ENCODE measurements around the gene IRAK3.

DNA sequence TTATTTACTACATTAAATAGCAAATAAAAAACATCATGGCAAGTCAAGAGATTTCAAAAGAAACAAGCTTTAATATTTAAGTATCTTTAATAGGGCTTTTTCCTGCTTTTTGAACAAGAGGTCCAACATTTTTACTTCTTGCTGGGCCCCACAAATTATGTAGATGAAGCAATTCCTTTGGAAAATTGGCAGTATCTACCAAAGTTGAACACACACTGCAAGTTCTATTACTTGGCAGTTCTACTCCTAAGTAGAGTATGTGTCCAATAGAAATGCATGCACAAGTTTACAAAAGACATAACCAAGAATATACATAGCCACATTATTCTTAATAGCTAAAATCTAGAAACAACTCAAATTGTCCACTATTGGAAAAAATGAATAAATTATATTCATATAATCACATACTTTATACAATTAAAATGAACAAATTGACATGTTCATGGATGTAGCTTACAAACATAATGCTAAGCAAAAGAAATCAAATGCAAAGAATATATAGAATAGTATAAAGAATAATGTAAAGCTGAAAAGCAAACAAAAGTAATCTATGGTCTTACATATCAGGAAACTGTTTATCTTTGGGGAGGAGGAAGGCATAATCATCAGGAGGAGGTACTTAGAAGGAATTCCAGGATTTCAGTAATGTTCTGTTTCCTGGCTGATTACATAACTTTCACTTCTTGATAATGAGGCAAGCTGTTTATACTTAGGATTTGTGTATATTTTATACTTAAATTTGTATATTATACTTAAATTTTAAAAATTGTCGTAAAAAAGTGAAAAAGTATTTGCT is 12.7 kb upstream of the IRAK3 start:
- TF ChIP-seq, protein P1, sequence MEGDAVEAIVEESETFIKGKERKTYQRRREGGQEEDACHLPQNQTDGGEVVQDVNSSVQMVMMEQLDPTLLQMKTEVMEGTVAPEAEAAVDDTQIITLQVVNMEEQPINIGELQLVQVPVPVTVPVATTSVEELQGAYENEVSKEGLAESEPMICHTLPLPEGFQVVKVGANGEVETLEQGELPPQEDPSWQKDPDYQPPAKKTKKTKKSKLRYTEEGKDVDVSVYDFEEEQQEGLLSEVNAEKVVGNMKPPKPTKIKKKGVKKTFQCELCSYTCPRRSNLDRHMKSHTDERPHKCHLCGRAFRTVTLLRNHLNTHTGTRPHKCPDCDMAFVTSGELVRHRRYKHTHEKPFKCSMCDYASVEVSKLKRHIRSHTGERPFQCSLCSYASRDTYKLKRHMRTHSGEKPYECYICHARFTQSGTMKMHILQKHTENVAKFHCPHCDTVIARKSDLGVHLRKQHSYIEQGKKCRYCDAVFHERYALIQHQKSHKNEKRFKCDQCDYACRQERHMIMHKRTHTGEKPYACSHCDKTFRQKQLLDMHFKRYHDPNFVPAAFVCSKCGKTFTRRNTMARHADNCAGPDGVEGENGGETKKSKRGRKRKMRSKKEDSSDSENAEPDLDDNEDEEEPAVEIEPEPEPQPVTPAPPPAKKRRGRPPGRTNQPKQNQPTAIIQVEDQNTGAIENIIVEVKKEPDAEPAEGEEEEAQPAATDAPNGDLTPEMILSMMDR (IDR thresholded peaks at IDR 0.05; ENCODE audit: insufficient read depth, low read depth, low read length): no peak
- no peak for TF ChIP-seq EZH2 (IDR thresholded peaks at IDR 0.05; ENCODE audit: insufficient read depth, low read length)
